Stomach smooth muscle (tissue), 2 donors: ENCODE results near the gene CTNND2.

ENCODE experiments used
- H3K27ac ChIP-seq: one replicate; pipeline ENCODE4 v1.7.0; 2013; ENCODE audit warnings: mild to moderate bottlenecking, low read length, inconsistent platforms
- H3K27me3 ChIP-seq, 2 donors: one replicate each; pipeline ENCODE4 v1.7.0; 2013; ENCODE audit warnings: low read length in 2 of 2; ENCODE audit not compliant: insufficient read depth in 2 of 2, control insufficient read depth in 1 of 2
- H3K36me3 ChIP-seq, 2 donors: one replicate each; pipeline ENCODE4 v1.7.0; 2013; ENCODE audit warnings: low read length in 2 of 2; ENCODE audit not compliant: control insufficient read depth in 2 of 2, insufficient read depth in 2 of 2
- H3K4me1 ChIP-seq: one replicate; pipeline ENCODE4 v1.7.0; 2013; ENCODE audit warnings: low read length; ENCODE audit not compliant: control insufficient read depth, insufficient read depth
- H3K4me3 ChIP-seq, 2 donors: one replicate each; pipeline ENCODE4 v1.7.0; 2013; ENCODE audit warnings: low read length in 2 of 2
- H3K9ac ChIP-seq, 2 donors: one replicate each; pipeline ENCODE4 v1.7.0; 2013; ENCODE audit warnings: low read length in 2 of 2, mild to moderate bottlenecking in 1 of 2
- H3K9me3 ChIP-seq, 2 donors: one replicate each; pipeline ENCODE4 v1.7.0; 2013; ENCODE audit warnings: low read length in 2 of 2; ENCODE audit not compliant: control insufficient read depth in 2 of 2
- donor health status: healthy.
- donor health status: Pancreatic carcinoma.

The CTNND2 gene

DNA sequence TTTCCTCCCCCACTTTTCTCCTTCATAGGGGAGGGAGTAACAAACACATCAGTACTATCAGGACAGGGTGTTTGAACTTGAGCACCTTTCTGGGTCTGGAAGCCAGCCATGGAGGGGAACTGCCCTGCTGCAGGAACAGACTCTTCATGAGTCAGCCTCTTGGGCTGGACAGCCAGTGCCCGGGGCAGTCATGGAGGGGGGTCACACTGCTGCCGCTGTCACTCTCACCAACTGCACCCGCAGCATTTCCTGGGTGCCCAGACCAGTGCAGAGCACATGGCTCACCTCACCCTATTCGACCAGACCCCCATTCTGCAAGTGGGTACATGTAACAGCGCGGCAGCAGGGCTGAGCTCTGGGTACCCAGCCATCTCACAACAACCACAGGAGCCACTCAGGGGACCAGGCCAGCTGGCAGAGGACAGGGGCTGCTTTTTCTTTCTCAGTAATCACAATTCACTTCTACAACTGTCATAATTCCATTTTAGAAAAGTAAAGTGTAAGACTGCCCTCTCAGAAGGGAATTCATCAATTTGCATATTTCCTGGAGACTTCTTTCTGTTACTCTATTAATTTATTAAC, 118.4 kb downstream of the CTNND2 start:
- H3K36me3 ChIP-seq = no peaks in the 10 kb centered on the region
- H3K9ac ChIP-seq = no peak overlapping the region
- no peak overlapping the region for H3K27ac ChIP-seq
- peaks cover 0 to 2% of the 10 kb centered on the region in 2 donors for H3K9me3 ChIP-seq
- H3K27me3 ChIP-seq = no peaks in the 10 kb centered on the region
- no peak overlapping the region for H3K4me3 ChIP-seq
- no peaks in the 10 kb centered on the region for H3K4me1 ChIP-seq

- no peak overlapping the region for H3K27ac ChIP-seq
- no peaks in the 10 kb centered on the region for H3K27me3 ChIP-seq
These were observed 123.5 kb downstream of the CTNND2 start for GRCh38 chr5:11780641-11781345.

DNA sequence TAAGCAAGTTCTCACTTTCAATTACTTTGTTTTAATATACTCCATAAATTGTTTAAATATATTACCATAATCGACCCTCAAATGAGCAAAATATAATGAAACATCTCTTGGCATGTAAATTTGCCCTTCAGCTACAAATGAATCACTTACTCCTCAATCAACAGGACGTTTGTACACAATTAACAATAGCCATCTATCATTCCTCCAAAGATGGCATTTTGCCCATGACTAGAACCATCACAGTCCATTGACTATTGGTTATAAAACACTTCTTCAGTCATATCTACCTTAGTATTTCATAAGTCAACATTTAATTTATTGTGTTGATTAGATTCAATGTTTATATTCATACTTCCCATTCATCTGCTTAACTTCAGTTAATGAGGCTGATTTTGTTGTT, 127.2 kb downstream of the CTNND2 start:
- Histone ChIP-seq H3K36me3 (no peaks in the 10 kb centered on the region), H3K9ac (no peak overlapping the region), H3K9me3 (no peaks in the 10 kb centered on the region), H3K27me3 (no peaks in the 10 kb centered on the region), H3K4me3 (no peak overlapping the region), H3K4me1 (no peaks in the 10 kb centered on the region), H3K27ac (no peak overlapping the region)

More at GRCh38 chr5:11780641-11781345, 123.5 kb downstream of the CTNND2 start:
- H3K9ac ChIP-seq = no peak overlapping the region
- H3K36me3 ChIP-seq = no peaks in the 10 kb centered on the region
- no peaks in the 10 kb centered on the region for H3K4me1 ChIP-seq
- H3K9me3 ChIP-seq = peaks cover 0 to 2% of the 10 kb centered on the region in 2 donors
- H3K4me3 ChIP-seq = no peak overlapping the region

- Histone ChIP-seq H3K4me1 (no peaks in the 10 kb centered on the region), H3K27me3 (no peaks in the 10 kb centered on the region), H3K36me3 (no peaks in the 10 kb centered on the region), H3K27ac (no peak overlapping the region), H3K4me3 (no peak overlapping the region), H3K9me3 (no peaks in the 10 kb centered on the region), H3K9ac (no peak overlapping the region)
These were observed 133.9 kb downstream of the CTNND2 start for GRCh38 chr5:11770310-11770709.

- no peaks in the 10 kb centered on the region for H3K27me3 ChIP-seq
- H3K9ac ChIP-seq = no peak overlapping the region
- H3K9me3 ChIP-seq = peaks cover 0 to 7% of the 10 kb centered on the region in 2 donors
- H3K36me3 ChIP-seq = no peaks in the 10 kb centered on the region
- H3K4me3 ChIP-seq = no peak overlapping the region
- H3K4me1 ChIP-seq = no peaks in the 10 kb centered on the region
- no peak overlapping the region for H3K27ac ChIP-seq
These were observed 143.2 kb downstream of the CTNND2 start for GRCh38 chr5:11760934-11761603.

DNA sequence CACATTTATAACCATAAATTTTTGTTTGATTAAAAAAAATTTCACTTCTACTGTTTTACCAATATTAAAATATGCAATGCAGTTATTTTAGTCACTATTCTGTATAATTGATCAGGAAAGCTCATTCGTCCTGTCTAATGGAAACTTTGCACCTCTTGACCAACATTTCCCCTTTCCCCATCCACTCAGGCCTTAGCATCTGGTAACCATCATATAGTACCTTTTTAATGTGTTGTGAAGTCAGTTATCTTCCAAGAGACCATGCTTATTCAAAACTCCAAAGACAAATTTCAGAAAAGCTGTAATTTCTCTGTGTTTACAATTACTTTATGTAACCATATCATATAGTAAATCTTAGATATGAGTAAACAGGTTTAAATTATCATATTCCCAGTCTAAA, 145.9 kb downstream of the CTNND2 start:
- no peak overlapping the region for H3K9ac ChIP-seq
- H3K36me3 ChIP-seq = no peaks in the 10 kb centered on the region
- H3K9me3 ChIP-seq = no peaks in the 10 kb centered on the region
- no peaks in the 10 kb centered on the region for H3K27me3 ChIP-seq
- H3K4me3 ChIP-seq = no peak overlapping the region
- no peak overlapping the region for H3K27ac ChIP-seq
- H3K4me1 ChIP-seq = no peaks in the 10 kb centered on the region

DNA sequence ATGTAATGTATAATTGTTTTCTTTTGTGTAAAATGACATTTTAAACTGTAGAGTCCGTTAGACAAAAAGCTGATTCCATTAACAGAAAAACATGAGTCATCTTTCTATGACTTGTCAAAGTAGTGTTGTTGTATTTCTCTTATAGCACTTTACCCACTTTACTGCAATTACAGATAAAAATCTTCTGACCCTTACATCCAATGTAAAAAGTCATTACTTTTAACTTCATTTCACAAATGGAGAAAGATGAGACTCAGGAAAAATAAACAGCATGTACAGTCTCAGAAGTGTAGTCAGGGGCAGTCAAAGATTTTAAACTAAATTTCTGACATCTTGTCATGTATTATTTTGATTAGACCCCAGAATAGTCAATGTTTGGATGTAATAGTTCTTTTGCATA, 146.6 kb downstream of the CTNND2 start:
- no peak overlapping the region for H3K4me3 ChIP-seq
- H3K9me3 ChIP-seq = no peaks in the 10 kb centered on the region
- no peaks in the 10 kb centered on the region for H3K27me3 ChIP-seq
- H3K4me1 ChIP-seq = no peaks in the 10 kb centered on the region
- H3K36me3 ChIP-seq = no peaks in the 10 kb centered on the region
- no peak overlapping the region for H3K9ac ChIP-seq
- no peak overlapping the region for H3K27ac ChIP-seq

GRCh38 chr5:11737010-11737409, 167.2 kb downstream of the CTNND2 start:
- H3K4me3 ChIP-seq = no peak overlapping the region
- no peak overlapping the region for H3K27ac ChIP-seq
- H3K27me3 ChIP-seq = no peaks in the 10 kb centered on the region
- no peaks in the 10 kb centered on the region for H3K36me3 ChIP-seq
- H3K9ac ChIP-seq = no peak overlapping the region
- no peaks in the 10 kb centered on the region for H3K4me1 ChIP-seq
- no peaks in the 10 kb centered on the region for H3K9me3 ChIP-seq

DNA sequence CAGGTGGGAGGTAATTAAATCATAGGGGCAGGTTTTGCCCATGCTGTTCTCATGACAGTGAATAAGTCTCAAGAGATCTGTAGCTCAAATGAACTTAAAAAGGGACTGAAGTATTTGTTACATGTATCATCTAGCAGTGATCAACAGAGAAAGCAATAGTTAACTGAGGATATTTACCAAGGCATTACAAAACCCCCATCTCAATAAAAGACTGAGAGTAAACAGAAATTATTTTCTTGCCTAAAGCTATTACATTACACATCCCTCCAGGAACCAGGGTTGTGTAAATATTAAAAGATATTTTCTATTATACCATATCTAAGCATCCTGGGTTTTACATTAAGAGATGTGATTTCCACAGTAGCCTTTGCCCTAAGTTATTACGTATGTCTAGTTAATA, 169.9 kb downstream of the CTNND2 start:
- no peak overlapping the region for H3K9ac ChIP-seq
- no peaks in the 10 kb centered on the region for H3K4me1 ChIP-seq
- no peaks in the 10 kb centered on the region for H3K36me3 ChIP-seq
- no peaks in the 10 kb centered on the region for H3K9me3 ChIP-seq
- H3K27me3 ChIP-seq = no peaks in the 10 kb centered on the region
- no peak overlapping the region for H3K4me3 ChIP-seq
- H3K27ac ChIP-seq = no peak overlapping the region

DNA sequence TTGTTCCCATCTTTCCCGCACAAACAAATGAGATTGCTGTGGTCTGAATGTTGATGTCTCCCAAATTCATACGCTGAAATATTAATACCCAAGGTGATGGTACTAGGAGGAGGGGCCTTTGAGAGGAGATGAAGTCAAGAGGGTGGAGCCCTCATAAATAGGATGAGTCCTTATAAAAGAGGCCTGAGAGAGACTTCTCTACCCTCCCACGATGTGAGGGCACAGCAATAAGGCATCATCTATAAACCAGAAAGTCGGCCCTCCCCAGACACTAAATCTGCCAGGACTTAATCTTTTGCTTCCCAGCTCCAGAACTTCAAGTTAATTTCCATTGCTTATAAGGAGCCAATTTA, 170.4 kb downstream of the CTNND2 start:
- Histone ChIP-seq H3K4me3 (no peak overlapping the region), H3K4me1 (no peaks in the 10 kb centered on the region), H3K9me3 (no peaks in the 10 kb centered on the region), H3K27ac (no peak overlapping the region), H3K36me3 (no peaks in the 10 kb centered on the region), H3K27me3 (no peaks in the 10 kb centered on the region), H3K9ac (no peak overlapping the region)
